ENCODE measurements around the gene RTN1. TPM values are rescaled to one million over a fixed set of nuclear protein-coding genes. Genes with fewer than 3 reads are reported as not detected.

Gene RTN1
- polyA plus RNA-seq, 2 of the 4 experiments (the other 2 are of a cell fraction) = 0.09 TPM; not detected in 1

GRCh38 chr14:59816941-59817340, 53.6 kb downstream of the RTN1 start:
- Histone ChIP-seq H3K4me1 (no peaks in the 10 kb centered on the region), H3K9me3 (no peaks in the 10 kb centered on the region), H3K4me2 (no peak overlapping the region), H3K4me3 (no peak overlapping the region), H3K27ac (no peak overlapping the region)
- ChIA-PET CTCF (interaction anchor here (0.6 kb wide), 1 partner anchor 97 kb away, joined by 3 read pairs; no protein-coding TSS in a partner anchor), POLR2A (no interaction called here)
- 8% methylated on average over 3 of the region's 3 CpGs for WGBS (ENCODE audit: missing lambda C conversion rate)
- no peak for DNase-seq (ENCODE audit: low read depth in 1 of 2, low spot score in 1 of 2)
- no peak for TF ChIP-seq EHF (CRISPR knock-in tag; IDR thresholded peaks at IDR 0.05)
- TF ChIP-seq CHD2 (IDR thresholded peaks at IDR 0.05; ENCODE audit: low read length, partially characterized antibody) = no peak
- no peak for TF ChIP-seq CBX8 (IDR thresholded peaks at IDR 0.05)
- TF ChIP-seq NFE2L2 (conservative IDR thresholded peaks at IDR 0.05; ENCODE audit: low read length) = no peak
- TF ChIP-seq ZNF302 (CRISPR knock-in tag; IDR thresholded peaks at IDR 0.05) = no peak
- no peak for TF ChIP-seq FOSB (CRISPR knock-in tag; IDR thresholded peaks at IDR 0.05)
- no peak for TF ChIP-seq HMGXB4 (CRISPR knock-in tag; IDR thresholded peaks at IDR 0.05; ENCODE audit: borderline replicate concordance)
- ATAC-seq = no peak
- no peak for FAIRE-seq

GRCh38 chr14:59814988-59815387, 55.6 kb downstream of the RTN1 start:
- 0 out of 6 replicates have a peak, but pooled peaks of 1 of the 2 experiments have one; percentile 24 for ATAC-seq

More at GRCh38 chr14:59814988-59815387, 55.6 kb downstream of the RTN1 start:
- FAIRE-seq (no peak), DNase-seq (ENCODE audit: low read depth in 1 of 2, low spot score in 1 of 2) (no peak)
- H3K9me3 ChIP-seq = no peaks in the 10 kb centered on the region
- WGBS (ENCODE audit: missing lambda C conversion rate) = 0% methylated on average over 1 of the region's 1 CpG
- ChIA-PET POLR2A (no interaction called here), CTCF (no interaction called here)
- H3K4me2 ChIP-seq = no peak overlapping the region
- TF ChIP-seq SREBF2 (IDR thresholded peaks at IDR 0.05) = no peak
- no peak for TF ChIP-seq RARB (CRISPR knock-in tag; IDR thresholded peaks at IDR 0.05)
- no peak for TF ChIP-seq HOXB13 (CRISPR knock-in tag; IDR thresholded peaks at IDR 0.05; ENCODE audit: low read depth)
- TF ChIP-seq RAD21 (conservative IDR thresholded peaks at IDR 0.05 in 1 of 2, IDR thresholded peaks at IDR 0.05 in 1 of 2) = no peak
- TF ChIP-seq TP53 (CRISPR knock-in tag; IDR thresholded peaks at IDR 0.05) = no peak
- TF ChIP-seq ESRRA (IDR thresholded peaks at IDR 0.05; ENCODE audit: borderline replicate concordance, low read length) = no peak
- no peak for TF ChIP-seq JUN (IDR thresholded peaks at IDR 0.05)
- TF ChIP-seq NPAS2 (CRISPR knock-in tag; IDR thresholded peaks at IDR 0.05; ENCODE audit: borderline replicate concordance) = no peak
- TF ChIP-seq E2F6 (IDR thresholded peaks at IDR 0.05; ENCODE audit: borderline replicate concordance, low read depth) = no peak
- TF ChIP-seq NR3C1 (IDR thresholded peaks at IDR 0.05) = no peak
- TF ChIP-seq PBX3 (IDR thresholded peaks at IDR 0.05) = no peak
- no peak for TF ChIP-seq RCOR1 (IDR thresholded peaks at IDR 0.05; ENCODE audit: low read depth, low read length)
- TF ChIP-seq BHLHE40 (IDR thresholded peaks at IDR 0.05; ENCODE audit: low read depth, low read length) = no peak
- TF ChIP-seq MAX (IDR thresholded peaks at IDR 0.05) = no peak
- no peak for TF ChIP-seq USF2 (IDR thresholded peaks at IDR 0.05)
- no peak for TF ChIP-seq EP300 (IDR thresholded peaks at IDR 0.05)
- TF ChIP-seq MAZ (IDR thresholded peaks at IDR 0.05; ENCODE audit: borderline replicate concordance, low read depth, low read length) = no peak
- H3K4me1 ChIP-seq = no peaks in the 10 kb centered on the region
- no peak overlapping the region for H3K27ac ChIP-seq
- no peak overlapping the region for H3K4me3 ChIP-seq
